ENCODE measurements around the gene HHLA2. TPM values are rescaled to one million over a fixed set of nuclear protein-coding genes. Genes with fewer than 3 reads are reported as not detected.

The HHLA2 gene
- total RNA-seq, 1 donor from 2014 or later, result 2.3 TPM

- no peak overlapping the region for H3K27ac Mint-ChIP-seq
- peaks cover 4% of the 10 kb centered on the region for H3K27me3 Mint-ChIP-seq
- peaks cover 17% of the 10 kb centered on the region for H3K9me3 Mint-ChIP-seq
- H3K36me3 Mint-ChIP-seq, result no peaks in the 10 kb centered on the region
- H3K4me1 Mint-ChIP-seq (ENCODE audit: unreplicated experiment), result peaks cover 19% of the 10 kb centered on the region
- no peak for TF ChIP-seq CTCF (conservative IDR thresholded peaks at IDR 0.05)
- DNase-seq (ENCODE audit: extremely low spot score, unreplicated experiment), result no peak
- H3K4me3 Mint-ChIP-seq, result no peak overlapping the region
These were observed 19.5 kb downstream of the HHLA2 start for GRCh38 chr3:108315767-108316301.

- H3K27ac Mint-ChIP-seq, result no peak overlapping the region
- no peak for TF ChIP-seq CTCF (conservative IDR thresholded peaks at IDR 0.05)
- peaks cover 9% of the 10 kb centered on the region for H3K9me3 Mint-ChIP-seq
- DNase-seq (ENCODE audit: extremely low spot score, unreplicated experiment), result no peak
- H3K27me3 Mint-ChIP-seq, result no peaks in the 10 kb centered on the region
- no peak overlapping the region for H3K4me3 Mint-ChIP-seq
- H3K4me1 Mint-ChIP-seq (ENCODE audit: unreplicated experiment), result peaks cover 8% of the 10 kb centered on the region
- H3K36me3 Mint-ChIP-seq, result no peaks in the 10 kb centered on the region
These were observed 23.2 kb downstream of the HHLA2 start for GRCh38 chr3:108319428-108320082.

- Mint-ChIP-seq H3K4me3 (no peak overlapping the region), H3K27me3 (no peaks in the 10 kb centered on the region), H3K36me3 (no peaks in the 10 kb centered on the region), H3K9me3 (peaks cover 10% of the 10 kb centered on the region), H3K27ac (no peak overlapping the region), H3K4me1 (ENCODE audit: unreplicated experiment) (peaks cover 8% of the 10 kb centered on the region)
- no peak for DNase-seq (ENCODE audit: extremely low spot score, unreplicated experiment)
- no peak for TF ChIP-seq CTCF (conservative IDR thresholded peaks at IDR 0.05)
These were observed 24.5 kb downstream of the HHLA2 start for GRCh38 chr3:108320746-108321350.

- Mint-ChIP-seq H3K27ac (no peak overlapping the region), H3K4me3 (no peak overlapping the region), H3K27me3 (no peaks in the 10 kb centered on the region), H3K36me3 (no peaks in the 10 kb centered on the region), H3K9me3 (peaks cover 14% of the 10 kb centered on the region), H3K4me1 (ENCODE audit: unreplicated experiment) (peaks cover 5% of the 10 kb centered on the region)
- no peak for TF ChIP-seq CTCF (conservative IDR thresholded peaks at IDR 0.05)
- DNase-seq (ENCODE audit: extremely low spot score, unreplicated experiment), result no peak
These were observed 26.0 kb downstream of the HHLA2 start for GRCh38 chr3:108322352-108322751.

GRCh38 chr3:108324177-108324576 lies 27.8 kb downstream of the HHLA2 start:
- Mint-ChIP-seq H3K27ac (no peak overlapping the region), H3K36me3 (no peaks in the 10 kb centered on the region)
- no peak for DNase-seq (ENCODE audit: extremely low spot score, unreplicated experiment)

More at GRCh38 chr3:108324177-108324576, 27.8 kb downstream of the HHLA2 start:
- TF ChIP-seq CTCF (conservative IDR thresholded peaks at IDR 0.05), result no peak
- Mint-ChIP-seq H3K9me3 (peaks cover 8% of the 10 kb centered on the region), H3K4me3 (no peak overlapping the region), H3K4me1 (ENCODE audit: unreplicated experiment) (peaks cover 3% of the 10 kb centered on the region), H3K27me3 (no peaks in the 10 kb centered on the region)

Measured in type B pancreatic cell (in vitro differentiated cells).